Ovary (tissue), 3 donors: ENCODE data around the gene FAM217A.

Experiments used
- POLR2A ChIP-seq: fragments of 450-650 bp; IDR thresholded peaks from one replicate; pipeline ENCODE4 v1.6.1; 2017; ENCODE audit warnings: antibody characterized with exemption, mild to moderate bottlenecking, moderate library complexity
- TF ChIP-seq, protein P1 (sequence below), 3 donors: fragments of 450-650 bp in 2 of 3; fragments of 200-600 bp in 1 of 3; IDR thresholded peaks; one replicate each; pipeline versions ENCODE4 v1.5.1 to v1.8.0; 2016 to 2022; ENCODE audit warnings: antibody characterized with exemption in 3 of 3, mild to moderate bottlenecking in 1 of 3
- donor health status: DM: no; HTN: no; CAD: no.

DNA sequence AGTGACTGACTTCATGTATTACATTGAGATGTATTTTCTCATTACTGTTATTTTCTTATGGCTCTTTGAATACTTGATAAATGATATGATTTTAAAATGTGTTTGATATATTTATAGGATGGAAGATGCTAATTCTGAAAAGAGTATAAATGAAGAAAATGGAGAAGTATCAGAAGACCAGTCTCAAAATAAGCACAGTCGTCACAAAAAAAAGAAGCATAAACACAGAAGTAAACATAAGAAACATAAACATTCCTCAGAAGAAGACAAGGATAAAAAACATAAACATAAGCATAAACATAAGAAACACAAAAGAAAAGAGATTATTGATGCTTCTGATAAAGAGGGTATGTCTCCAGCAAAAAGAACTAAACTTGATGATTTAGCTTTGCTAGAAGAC is 47.5 kb downstream of the FAM217A start:
- TF ChIP-seq, protein P1, sequence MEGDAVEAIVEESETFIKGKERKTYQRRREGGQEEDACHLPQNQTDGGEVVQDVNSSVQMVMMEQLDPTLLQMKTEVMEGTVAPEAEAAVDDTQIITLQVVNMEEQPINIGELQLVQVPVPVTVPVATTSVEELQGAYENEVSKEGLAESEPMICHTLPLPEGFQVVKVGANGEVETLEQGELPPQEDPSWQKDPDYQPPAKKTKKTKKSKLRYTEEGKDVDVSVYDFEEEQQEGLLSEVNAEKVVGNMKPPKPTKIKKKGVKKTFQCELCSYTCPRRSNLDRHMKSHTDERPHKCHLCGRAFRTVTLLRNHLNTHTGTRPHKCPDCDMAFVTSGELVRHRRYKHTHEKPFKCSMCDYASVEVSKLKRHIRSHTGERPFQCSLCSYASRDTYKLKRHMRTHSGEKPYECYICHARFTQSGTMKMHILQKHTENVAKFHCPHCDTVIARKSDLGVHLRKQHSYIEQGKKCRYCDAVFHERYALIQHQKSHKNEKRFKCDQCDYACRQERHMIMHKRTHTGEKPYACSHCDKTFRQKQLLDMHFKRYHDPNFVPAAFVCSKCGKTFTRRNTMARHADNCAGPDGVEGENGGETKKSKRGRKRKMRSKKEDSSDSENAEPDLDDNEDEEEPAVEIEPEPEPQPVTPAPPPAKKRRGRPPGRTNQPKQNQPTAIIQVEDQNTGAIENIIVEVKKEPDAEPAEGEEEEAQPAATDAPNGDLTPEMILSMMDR (IDR thresholded peaks at IDR 0.05), result no peak
- no peak for TF ChIP-seq POLR2A
